HepG2 (cell line): ENCODE results near the gene USP36. TPM values are rescaled to one million over a fixed set of nuclear protein-coding genes. Genes with fewer than 3 reads are reported as not detected.

Experiments
- ARNT ChIP-seq: fragments of 450-650 bp; IDR thresholded peaks from 2 replicates; pipeline ENCODE4 v1.6.1; 2017
- CBX5 ChIP-seq: sonication (generic); formaldehyde crosslinking; IDR thresholded peaks from 2 replicates; pipeline ENCODE4 v1.4.0; 2020; ENCODE audit warnings: missing genetic modification reagents, borderline replicate concordance
- GABPB1 ChIP-seq: IDR thresholded peaks from 2 replicates; pipeline ENCODE4 v1.6.1; 2016; ENCODE audit warnings: mild to moderate bottlenecking, missing genetic modification reagents, moderate library complexity, missing compliant biosample characterization
- KAT8 ChIP-seq: IDR thresholded peaks from 2 replicates; pipeline ENCODE4 v1.6.1; 2016; ENCODE audit warnings: missing genetic modification reagents, missing compliant biosample characterization
- MAFK ChIP-seq, 2 experiments: IDR thresholded peaks in 1 of 2; conservative IDR thresholded peaks in 1 of 2; 2 replicates each; pipeline ENCODE4 v1.6.1; 2011; ENCODE audit warnings: improper control_type of control experiment in 2 of 2, low read length in 2 of 2
- RARG ChIP-seq: sonication (generic); formaldehyde crosslinking; IDR thresholded peaks from 2 replicates; pipeline ENCODE4 v1.4.0; 2020; ENCODE audit warnings: low read depth, mild to moderate bottlenecking, missing genetic modification reagents
- SETDB1 ChIP-seq: sonication (generic); formaldehyde crosslinking; IDR thresholded peaks from 2 replicates; pipeline ENCODE4 v1.5.1; 2020; ENCODE audit warnings: missing genetic modification reagents, mild to moderate bottlenecking, borderline replicate concordance
- SP140L ChIP-seq: sonication (generic); formaldehyde crosslinking; IDR thresholded peaks from 2 replicates; pipeline ENCODE4 v1.4.0; 2020; ENCODE audit warnings: missing genetic modification reagents, borderline replicate concordance
- SRF ChIP-seq: IDR thresholded peaks from 2 replicates; pipeline ENCODE4 v1.6.1; 2011; ENCODE audit warnings: mild to moderate bottlenecking, low read depth, low read length, moderate library complexity
- TBL1XR1 ChIP-seq: fragments of 150-350 bp; IDR thresholded peaks from 2 replicates; pipeline ENCODE4 v1.6.1; 2014; ENCODE audit warnings: borderline replicate concordance, low read length; ENCODE audit not compliant: partially characterized antibody
- ZNF136 ChIP-seq: sonication (generic); formaldehyde crosslinking; IDR thresholded peaks from 2 replicates; pipeline ENCODE4 v1.8.1; 2022; ENCODE audit warnings: low read depth, mild to moderate bottlenecking, moderate library complexity, missing genetic modification reagents
- ZNF253 ChIP-seq: sonication (generic); formaldehyde crosslinking; IDR thresholded peaks from 2 replicates; pipeline ENCODE4 v1.8.0; 2022; ENCODE audit warnings: mild to moderate bottlenecking, missing genetic modification reagents, borderline replicate concordance
- ZNF570 ChIP-seq: sonication (generic); formaldehyde crosslinking; IDR thresholded peaks from 2 replicates; pipeline ENCODE4 v1.4.0; 2020; ENCODE audit warnings: mild to moderate bottlenecking, missing genetic modification reagents, borderline replicate concordance
- ZNF747 ChIP-seq: sonication (generic); formaldehyde crosslinking; IDR thresholded peaks from 2 replicates; pipeline ENCODE4 v1.8.1; 2023; ENCODE audit warnings: missing genetic modification reagents, mild to moderate bottlenecking, borderline replicate concordance
- ZZZ3 ChIP-seq: sonication (generic); formaldehyde crosslinking; IDR thresholded peaks from 2 replicates; pipeline ENCODE4 v1.4.0; 2020; ENCODE audit warnings: missing genetic modification reagents, mild to moderate bottlenecking, borderline replicate concordance
- polyA plus RNA-seq, 8 experiments: library from polyadenylated mRNA; depleted of rRNA in 3 of 8; stranded (reverse) in 7 of 8; unstranded in 1 of 8; fragments of >200 nt; fragmentation: Illumina TruSeq in 4 of 8; extraction: Trizol in 4 of 8; gene quantifications; 2 replicates each; pipeline versions ENCODE4 v1.2.1 to v1.2.3, GENCODE V29; 2011 to 2016; ENCODE audit warnings: low read depth in 4 of 8, missing spikeins in 1 of 8, mixed read lengths in 1 of 8; ENCODE audit not compliant: insufficient read depth in 1 of 8
- total RNA-seq, 5 experiments: library from RNA; depleted of rRNA; stranded (reverse); fragments of >200 nt; fragmentation: Illumina TruSeq; extraction: Trizol; gene quantifications; 2 replicates each; pipeline ENCODE4 v1.2.3, GENCODE V29; 2016; ENCODE audit warnings: low read depth in 1 of 5
- TF ChIP-seq, protein P1 (sequence below): sonication (generic); formaldehyde crosslinking; IDR thresholded peaks from 2 replicates; pipeline ENCODE4 v1.8.0; 2022; ENCODE audit warnings: mild to moderate bottlenecking, missing genetic modification reagents, borderline replicate concordance
- TF ChIP-seq, protein P2 (sequence below): sonication (generic); formaldehyde crosslinking; IDR thresholded peaks from 2 replicates; pipeline ENCODE4 v1.5.0; 2020; ENCODE audit warnings: missing genetic modification reagents
- TF ChIP-seq, protein P3 (sequence below): sonication (generic); formaldehyde crosslinking; IDR thresholded peaks from 2 replicates; pipeline ENCODE4 v1.5.0; 2020; ENCODE audit warnings: mild to moderate bottlenecking, missing genetic modification reagents, borderline replicate concordance

The USP36 gene
- total and polyA plus RNA-seq, 2 of the 13 experiments (the other 11 are each of a cell fraction or from before 2014, with no cell fraction given), result 29.6 to 45.9 TPM

DNA sequence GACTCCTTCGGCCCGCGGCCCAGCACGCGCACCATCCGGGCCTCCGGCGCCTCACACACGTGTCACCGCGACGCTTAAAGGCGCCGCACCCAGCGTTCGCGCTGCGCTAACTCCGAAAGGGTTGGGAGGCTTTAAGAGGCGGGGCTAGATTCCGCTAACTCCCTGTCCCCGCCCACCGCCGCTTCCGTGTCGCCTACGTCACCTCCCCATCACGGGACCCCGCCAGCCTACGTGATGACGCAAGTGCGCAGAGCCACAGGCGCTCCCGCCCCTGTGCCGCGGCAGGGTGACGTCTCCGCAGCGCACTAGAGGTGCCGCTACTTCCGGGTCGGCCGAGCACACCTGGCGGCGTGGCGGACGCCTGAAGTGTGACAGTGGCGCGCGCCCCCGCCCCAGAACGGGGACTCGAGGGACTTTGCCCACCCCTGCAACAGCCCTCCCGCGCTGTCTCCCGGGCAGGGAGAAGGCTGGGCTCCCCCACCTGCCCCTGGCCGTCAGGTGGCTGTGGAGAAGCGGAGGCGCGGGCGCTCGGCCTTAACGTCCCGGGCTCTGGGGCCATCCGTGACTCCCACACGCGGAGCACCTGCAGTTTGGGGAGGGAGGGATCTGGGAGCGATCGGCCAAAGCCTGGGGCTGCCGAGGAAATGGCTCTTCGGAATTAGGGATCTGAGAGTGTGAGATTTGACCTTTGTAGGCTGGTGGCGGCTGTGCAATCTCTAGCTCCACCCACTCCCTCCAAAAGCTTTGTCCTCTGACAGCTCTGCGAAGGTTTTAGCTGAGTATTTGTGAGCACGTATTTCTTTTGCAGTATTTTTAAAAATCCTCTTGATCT lies at the start of gene USP36 (continued):
- TF ChIP-seq, protein P1, sequence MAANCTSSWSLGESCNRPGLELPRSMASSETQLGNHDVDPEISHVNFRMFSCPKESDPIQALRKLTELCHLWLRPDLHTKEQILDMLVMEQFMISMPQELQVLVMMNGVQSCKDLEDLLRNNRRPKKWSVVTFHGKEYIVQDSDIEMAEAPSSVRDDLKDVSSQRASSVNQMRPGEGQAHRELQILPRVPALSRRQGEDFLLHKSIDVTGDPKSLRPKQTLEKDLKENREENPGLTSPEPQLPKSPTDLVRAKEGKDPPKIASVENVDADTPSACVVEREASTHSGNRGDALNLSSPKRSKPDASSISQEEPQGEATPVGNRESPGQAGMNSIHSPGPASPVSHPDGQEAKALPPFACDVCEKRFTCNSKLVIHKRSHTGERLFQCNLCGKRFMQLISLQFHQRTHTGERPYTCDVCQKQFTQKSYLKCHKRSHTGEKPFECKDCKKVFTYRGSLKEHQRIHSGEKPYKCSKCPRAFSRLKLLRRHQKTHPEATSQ (CRISPR knock-in tag), result peak; percentile 93
- TF ChIP-seq MAFK (conservative IDR thresholded peaks at IDR 0.05 in 1 of 2, IDR thresholded peaks at IDR 0.05 in 1 of 2; ENCODE audit: low read length in 2 of 2) (no peak), SETDB1 (no peak), RARG (CRISPR knock-in tag) (no peak), ZNF253 (CRISPR knock-in tag) (no peak), ZNF570 (CRISPR knock-in tag) (no peak), ZNF747 (peak; percentile 98), ARNT (no peak), SP140L (CRISPR knock-in tag) (peak; percentile 55; the same call in 1 of the 2 replicates), ZZZ3 (peak; percentile 94; the same call in 1 of the 2 replicates), SRF (peak; percentile 75; the same call in 1 of the 2 replicates), GABPB1 (CRISPR knock-in tag) (peak; percentile 96), ZNF136 (CRISPR knock-in tag) (peak; percentile 64; the same call in 1 of the 2 replicates), KAT8 (CRISPR knock-in tag) (peak; percentile 99), TBL1XR1 (no peak), CBX5 (CRISPR knock-in tag) (peak; percentile 77; the same call in 1 of the 2 replicates)
- TF ChIP-seq, protein P2, sequence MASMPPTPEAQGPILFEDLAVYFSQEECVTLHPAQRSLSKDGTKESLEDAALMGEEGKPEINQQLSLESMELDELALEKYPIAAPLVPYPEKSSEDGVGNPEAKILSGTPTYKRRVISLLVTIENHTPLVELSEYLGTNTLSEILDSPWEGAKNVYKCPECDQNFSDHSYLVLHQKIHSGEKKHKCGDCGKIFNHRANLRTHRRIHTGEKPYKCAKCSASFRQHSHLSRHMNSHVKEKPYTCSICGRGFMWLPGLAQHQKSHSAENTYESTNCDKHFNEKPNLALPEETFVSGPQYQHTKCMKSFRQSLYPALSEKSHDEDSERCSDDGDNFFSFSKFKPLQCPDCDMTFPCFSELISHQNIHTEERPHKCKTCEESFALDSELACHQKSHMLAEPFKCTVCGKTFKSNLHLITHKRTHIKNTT (CRISPR knock-in tag), result 0 out of 2 replicates have a peak, but pooled peaks have one; percentile 92
- TF ChIP-seq, protein P3, sequence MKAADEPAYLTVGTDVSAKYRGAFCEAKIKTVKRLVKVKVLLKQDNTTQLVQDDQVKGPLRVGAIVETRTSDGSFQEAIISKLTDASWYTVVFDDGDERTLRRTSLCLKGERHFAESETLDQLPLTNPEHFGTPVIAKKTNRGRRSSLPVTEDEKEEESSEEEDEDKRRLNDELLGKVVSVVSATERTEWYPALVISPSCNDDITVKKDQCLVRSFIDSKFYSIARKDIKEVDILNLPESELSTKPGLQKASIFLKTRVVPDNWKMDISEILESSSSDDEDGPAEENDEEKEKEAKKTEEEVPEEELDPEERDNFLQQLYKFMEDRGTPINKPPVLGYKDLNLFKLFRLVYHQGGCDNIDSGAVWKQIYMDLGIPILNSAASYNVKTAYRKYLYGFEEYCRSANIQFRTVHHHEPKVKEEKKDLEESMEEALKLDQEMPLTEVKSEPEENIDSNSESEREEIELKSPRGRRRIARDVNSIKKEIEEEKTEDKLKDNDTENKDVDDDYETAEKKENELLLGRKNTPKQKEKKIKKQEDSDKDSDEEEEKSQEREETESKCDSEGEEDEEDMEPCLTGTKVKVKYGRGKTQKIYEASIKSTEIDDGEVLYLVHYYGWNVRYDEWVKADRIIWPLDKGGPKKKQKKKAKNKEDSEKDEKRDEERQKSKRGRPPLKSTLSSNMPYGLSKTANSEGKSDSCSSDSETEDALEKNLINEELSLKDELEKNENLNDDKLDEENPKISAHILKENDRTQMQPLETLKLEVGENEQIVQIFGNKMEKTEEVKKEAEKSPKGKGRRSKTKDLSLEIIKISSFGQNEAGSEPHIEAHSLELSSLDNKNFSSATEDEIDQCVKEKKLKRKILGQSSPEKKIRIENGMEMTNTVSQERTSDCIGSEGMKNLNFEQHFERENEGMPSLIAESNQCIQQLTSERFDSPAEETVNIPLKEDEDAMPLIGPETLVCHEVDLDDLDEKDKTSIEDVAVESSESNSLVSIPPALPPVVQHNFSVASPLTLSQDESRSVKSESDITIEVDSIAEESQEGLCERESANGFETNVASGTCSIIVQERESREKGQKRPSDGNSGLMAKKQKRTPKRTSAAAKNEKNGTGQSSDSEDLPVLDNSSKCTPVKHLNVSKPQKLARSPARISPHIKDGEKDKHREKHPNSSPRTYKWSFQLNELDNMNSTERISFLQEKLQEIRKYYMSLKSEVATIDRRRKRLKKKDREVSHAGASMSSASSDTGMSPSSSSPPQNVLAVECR (CRISPR knock-in tag), result peak; percentile 99
